ENCODE results near the gene ATXN2. TPM values are rescaled to one million over a fixed set of nuclear protein-coding genes. Genes with fewer than 3 reads are reported as not detected.

The ATXN2 gene
- total and polyA plus RNA-seq, 2 of the 4 experiments (the other 2 are of a cell fraction), result 12.4 to 66.5 TPM

GRCh38 chr12:111544032-111544431, 55.1 kb downstream of the ATXN2 start:
- no CpG with 5 or more reads among the region's 1 CpG for WGBS, 2 experiments (ENCODE audit: extremely low coverage in 2 of 2, insufficient read length in 1 of 2)
- POLR2A ChIA-PET (ENCODE audit: unreplicated experiment), result no interaction called here

More at GRCh38 chr12:111544032-111544431, 55.1 kb downstream of the ATXN2 start:
- intact Hi-C loops (cut with micrococcal nuclease), result loop anchor here (10.0 kb wide), 1 partner anchor 51 kb away; the partner anchor contains the start of gene ATXN2
- dilution Hi-C loops (cut with HindIII; ENCODE audit: low sequenced_read_pairs, unreplicated experiment), result no loop called here
- Histone ChIP-seq H4K20me1 (ENCODE audit: insufficient read depth, low read length) (no peaks in the 10 kb centered on the region; the same call in 1 of the 2 replicates), H3K4me2 (ENCODE audit: low read depth, low read length) (no peak overlapping the region), H2BK120ac (ENCODE audit: low read depth, low read length) (no peak overlapping the region), H2BK15ac (ENCODE audit: low read depth, low read length) (no peak overlapping the region), H2BK20ac (ENCODE audit: low read depth, low read length) (no peak overlapping the region), H3K9ac (ENCODE audit: low read depth, low read length) (no peak overlapping the region), H3K9me1 (ENCODE audit: insufficient read depth, low read length) (no peaks in the 10 kb centered on the region; the same call in 1 of the 2 replicates), H3K4me1 (ENCODE audit: control insufficient read depth, insufficient read depth, low read length) (no peaks in the 10 kb centered on the region), H3K36me3 (ENCODE audit: control insufficient read depth, insufficient read depth, low read length) (peaks cover 41% of the 10 kb centered on the region), H4K91ac (ENCODE audit: insufficient read depth, low read depth, low read length) (no peak overlapping the region), H3K79me1 (ENCODE audit: low read depth in 1 of 2, low read length in 2 of 2) (peaks cover 34 to 46% of the 10 kb centered on the region in 2 experiments), H3K56ac (ENCODE audit: extremely low read depth, insufficient read depth, low read length) (no peak overlapping the region), H3K4ac (ENCODE audit: low read depth, low read length) (no peak overlapping the region), H4K8ac (ENCODE audit: low read depth in 2 of 2, low read length in 2 of 2) (no peak overlapping the region), H2AFZ (replicated peaks; ENCODE audit: low read length, poor library complexity) (no peak overlapping the region), H2AK5ac (ENCODE audit: low read depth, low read length) (no peak overlapping the region), H2BK5ac (ENCODE audit: low read depth, low read length, poor library complexity, severe bottlenecking) (no peak overlapping the region), H3K18ac (ENCODE audit: low read depth, low read length) (no peak overlapping the region), H3K9me3 (ENCODE audit: control insufficient read depth, insufficient read depth, low read length) (no peaks in the 10 kb centered on the region), H4K5ac (ENCODE audit: low read depth, low read length) (no peak overlapping the region), H3K27me3 (ENCODE audit: control insufficient read depth, insufficient read depth, low read length) (no peaks in the 10 kb centered on the region), H2AK9ac (replicated peaks; ENCODE audit: low read depth, low read length, poor library complexity) (no peak overlapping the region), H3K23ac (ENCODE audit: low read depth, low read length) (no peak overlapping the region), H3K4me3 (ENCODE audit: insufficient read depth, low read depth, low read length) (no peak overlapping the region), H3K27ac (ENCODE audit: insufficient read depth, low read length) (no peak overlapping the region), H3K14ac (replicated peaks; ENCODE audit: low read depth, low read length) (no peak overlapping the region)
- CTCF ChIA-PET, result no interaction called here
- BruUV-seq (replicated peaks), result no TSS peak
- in situ Hi-C loops (cut with MboI; ENCODE audit: low sequenced_read_pairs), result no loop called here
- ATAC-seq (ENCODE audit: low read depth), result no peak
- no peak for TF ChIP-seq MXI1 (IDR thresholded peaks at IDR 0.05; ENCODE audit: borderline replicate concordance, low read depth, low read length)
- TF ChIP-seq CTCF (conservative IDR thresholded peaks at IDR 0.05; ENCODE audit: low read depth, low read length), result no peak
- TF ChIP-seq ELK1 (IDR thresholded peaks at IDR 0.05; ENCODE audit: borderline replicate concordance, low read depth, low read length), result no peak
- no peak for TF ChIP-seq CHD1 (IDR thresholded peaks at IDR 0.05; ENCODE audit: low read depth, low read length)
- no peak for TF ChIP-seq RCOR1 (IDR thresholded peaks at IDR 0.05; ENCODE audit: insufficient replicate concordance, low read length)
- no peak for TF ChIP-seq MAFK (IDR thresholded peaks at IDR 0.05; ENCODE audit: low read depth, low read length)
- TF ChIP-seq RFX5 (IDR thresholded peaks at IDR 0.05; ENCODE audit: low read depth, low read length), result no peak
- no peak for TF ChIP-seq RAD21 (IDR thresholded peaks at IDR 0.05; ENCODE audit: low read length)
- no peak for TF ChIP-seq FOS (IDR thresholded peaks at IDR 0.05; ENCODE audit: low read depth, low read length)
- TF ChIP-seq SMC3 (IDR thresholded peaks at IDR 0.05; ENCODE audit: low read depth, low read length), result no peak
- no peak for TF ChIP-seq CEBPB (IDR thresholded peaks at IDR 0.05; ENCODE audit: low read depth, low read length)
- no peak for DNase-seq
